GM23338 (cell line): Measurements from ENCODE around the gene PCIF1. TPM values are rescaled to one million over a fixed set of nuclear protein-coding genes. Genes with fewer than 3 reads are reported as not detected.

Source experiments
- ATAC-seq: fragments of 200-7000 bp; cut with Tn5 transposase; 3 replicates; pipeline ENCODE4 v1.9.1; 2020
- DNase-seq: peaks from one replicate; pipeline ENCODE4 v3.0.0-alpha.2; 2015; ENCODE audit warnings: low spot score
- H2AFZ ChIP-seq: fragments of 200-600 bp; sonication (generic); 2 replicates; pipeline ENCODE4 v1.8.0; 2016; ENCODE audit warnings: antibody characterized with exemption, mild to moderate bottlenecking, moderate library complexity
- H3F3A ChIP-seq: fragments of 200-600 bp; sonication (generic); replicated peaks from 2 replicates; pipeline ENCODE4 v1.8.0; 2017; ENCODE audit warnings: antibody characterized with exemption, mixed run types, low read depth
- H3K27ac ChIP-seq: fragments of 200-600 bp; sonication (generic); 2 replicates; pipeline ENCODE4 v1.6.1; 2016; ENCODE audit warnings: low read depth
- H3K27me3 ChIP-seq: fragments of 200-600 bp; sonication (generic); 2 replicates; pipeline ENCODE4 v1.8.0; 2016; ENCODE audit warnings: mild to moderate bottlenecking, mixed run types, moderate library complexity; ENCODE audit not compliant: insufficient read depth
- H3K36me3 ChIP-seq: fragments of 200-600 bp; sonication (generic); 2 replicates; pipeline ENCODE4 v1.8.0; 2016; ENCODE audit warnings: mild to moderate bottlenecking; ENCODE audit not compliant: insufficient read depth
- H3K4me1 ChIP-seq: fragments of 200-600 bp; sonication (generic); 2 replicates; pipeline ENCODE4 v1.8.0; 2016; ENCODE audit warnings: mild to moderate bottlenecking, moderate library complexity; ENCODE audit not compliant: insufficient read depth
- H3K4me2 ChIP-seq: fragments of 200-600 bp; sonication (generic); 2 replicates; pipeline ENCODE4 v1.7.1; 2017; ENCODE audit warnings: mixed run types
- H3K4me3 ChIP-seq: fragments of 200-600 bp; sonication (generic); 2 replicates; pipeline ENCODE4 v1.6.1; 2016; ENCODE audit warnings: mixed run types
- H3K79me2 ChIP-seq: fragments of 200-600 bp; sonication (generic); replicated peaks from 2 replicates; pipeline ENCODE4 v1.8.0; 2017; ENCODE audit warnings: mild to moderate bottlenecking; ENCODE audit not compliant: insufficient read depth
- H3K9me2 ChIP-seq: fragments of 200-600 bp; sonication (generic); 2 replicates; pipeline ENCODE4 v1.8.0; 2017; ENCODE audit not compliant: insufficient read depth
- H4K20me1 ChIP-seq: fragments of 200-600 bp; sonication (generic); replicated peaks from 2 replicates; pipeline ENCODE4 v1.8.0; 2017; ENCODE audit warnings: mild to moderate bottlenecking; ENCODE audit not compliant: insufficient read depth
- H3K27ac Mint-ChIP-seq: 2 replicates; pipeline ENCODE4 v1.8.0; 2020; ENCODE audit warnings: inconsistent platforms, mild to moderate bottlenecking, moderate library complexity, mixed read lengths
- H3K27me3 Mint-ChIP-seq: 3 replicates; pipeline ENCODE4 v1.8.0; 2022; ENCODE audit warnings: low read depth, mild to moderate bottlenecking, moderate library complexity, mixed read lengths, inconsistent platforms; ENCODE audit not compliant: insufficient read depth, poor library complexity
- H3K36me3 Mint-ChIP-seq: 3 replicates; pipeline ENCODE4 v1.8.0; 2021; ENCODE audit warnings: low read depth, mild to moderate bottlenecking, inconsistent platforms, moderate library complexity, mixed read lengths
- H3K4me1 Mint-ChIP-seq: 3 replicates; pipeline ENCODE4 v1.8.0; 2020; ENCODE audit warnings: mild to moderate bottlenecking, inconsistent platforms, mixed read lengths
- H3K4me3 Mint-ChIP-seq: 3 replicates; pipeline ENCODE4 v1.8.0; 2021; ENCODE audit warnings: moderate library complexity, mild to moderate bottlenecking, inconsistent platforms, mixed read lengths
- H3K9me3 Mint-ChIP-seq: 3 replicates; pipeline ENCODE4 v1.8.0; 2020; ENCODE audit warnings: moderate library complexity, mild to moderate bottlenecking, inconsistent platforms, mixed read lengths
- CREB1 ChIP-seq: fragments of 250-450 bp; sonication (Bioruptor Pico); IDR thresholded peaks from 2 replicates; pipeline ENCODE4 v1.5.0; 2020; ENCODE audit warnings: low read depth, mild to moderate bottlenecking, moderate library complexity
- EZH2 ChIP-seq: fragments of 200-600 bp; sonication (generic); IDR thresholded peaks from one replicate; pipeline ENCODE4 v1.8.0; 2017; ENCODE audit warnings: antibody characterized with exemption, mild to moderate bottlenecking, low read depth; ENCODE audit not compliant: unreplicated experiment
- EZH2phosphoT487 ChIP-seq: fragments of 200-600 bp; sonication (generic); IDR thresholded peaks from one replicate; pipeline ENCODE4 v1.8.1; 2018; ENCODE audit warnings: antibody characterized with exemption; ENCODE audit not compliant: unreplicated experiment
- JUNB ChIP-seq: IDR thresholded peaks from one replicate; pipeline ENCODE4 v1.6.1; 2016; ENCODE audit warnings: antibody characterized with exemption; ENCODE audit not compliant: unreplicated experiment
- NANOG ChIP-seq: IDR thresholded peaks from 2 replicates; pipeline ENCODE4 v1.6.1; 2016; ENCODE audit warnings: antibody characterized with exemption, borderline replicate concordance
- POLR2AphosphoS5 ChIP-seq: IDR thresholded peaks from 2 replicates; pipeline ENCODE4 v1.6.1; 2016; ENCODE audit warnings: antibody characterized with exemption, low read depth
- STAT1 ChIP-seq: IDR thresholded peaks from one replicate; pipeline ENCODE4 v1.6.1; 2016; ENCODE audit warnings: antibody characterized with exemption; ENCODE audit not compliant: unreplicated experiment
- ZNF114 ChIP-seq: fragments of 250-450 bp; sonication (Bioruptor Pico); IDR thresholded peaks from 2 replicates; pipeline ENCODE4 v1.5.0; 2020; ENCODE audit warnings: mild to moderate bottlenecking, moderate library complexity
- ZNF331 ChIP-seq: fragments of 250-450 bp; sonication (Bioruptor Pico); IDR thresholded peaks from 2 replicates; pipeline ENCODE4 v1.5.0; 2020; ENCODE audit warnings: low read depth, mild to moderate bottlenecking, moderate library complexity
- polyA plus RNA-seq: library from polyadenylated mRNA; unstranded; fragments of >200 nt; fragmentation: Nextera tagmentation; extraction: Ambion mirVana; gene quantifications from 2 replicates; pipeline ENCODE4 v1.2.1, GENCODE V29; 2016
- total RNA-seq: library from RNA; depleted of rRNA; stranded (reverse); fragments of >200 nt; shearing (Covaris generic); gene quantifications from 2 replicates; pipeline ENCODE4 v1.2.3, GENCODE V29; 2014
- TF ChIP-seq, protein P1 (sequence below): IDR thresholded peaks from one replicate; pipeline ENCODE4 v1.6.1; 2018; ENCODE audit warnings: antibody characterized with exemption; ENCODE audit not compliant: unreplicated experiment
- TF ChIP-seq, protein P2 (sequence below), 2 experiments: fragments of 200-600 bp in 1 of 2; sonication (generic) in 1 of 2; conservative IDR thresholded peaks; 2 replicates each; pipeline versions ENCODE4 v1.5.1 to v1.6.1; 2016 to 2017; ENCODE audit warnings: antibody characterized with exemption in 2 of 2, low read depth in 2 of 2, mild to moderate bottlenecking in 2 of 2, moderate library complexity in 1 of 2
- TF ChIP-seq, protein P3 (sequence below): IDR thresholded peaks from 2 replicates; pipeline ENCODE4 v1.6.1; 2016; ENCODE audit warnings: antibody characterized with exemption
- TF ChIP-seq, protein P4 (sequence below): fragments of 250-450 bp; sonication (Bioruptor Pico); IDR thresholded peaks from 2 replicates; pipeline ENCODE4 v1.5.0; 2020; ENCODE audit warnings: mild to moderate bottlenecking, moderate library complexity

Gene PCIF1
- total and polyA plus RNA-seq, 2 experiments from 2014 or later = 26.1 to 28.3 TPM

DNA sequence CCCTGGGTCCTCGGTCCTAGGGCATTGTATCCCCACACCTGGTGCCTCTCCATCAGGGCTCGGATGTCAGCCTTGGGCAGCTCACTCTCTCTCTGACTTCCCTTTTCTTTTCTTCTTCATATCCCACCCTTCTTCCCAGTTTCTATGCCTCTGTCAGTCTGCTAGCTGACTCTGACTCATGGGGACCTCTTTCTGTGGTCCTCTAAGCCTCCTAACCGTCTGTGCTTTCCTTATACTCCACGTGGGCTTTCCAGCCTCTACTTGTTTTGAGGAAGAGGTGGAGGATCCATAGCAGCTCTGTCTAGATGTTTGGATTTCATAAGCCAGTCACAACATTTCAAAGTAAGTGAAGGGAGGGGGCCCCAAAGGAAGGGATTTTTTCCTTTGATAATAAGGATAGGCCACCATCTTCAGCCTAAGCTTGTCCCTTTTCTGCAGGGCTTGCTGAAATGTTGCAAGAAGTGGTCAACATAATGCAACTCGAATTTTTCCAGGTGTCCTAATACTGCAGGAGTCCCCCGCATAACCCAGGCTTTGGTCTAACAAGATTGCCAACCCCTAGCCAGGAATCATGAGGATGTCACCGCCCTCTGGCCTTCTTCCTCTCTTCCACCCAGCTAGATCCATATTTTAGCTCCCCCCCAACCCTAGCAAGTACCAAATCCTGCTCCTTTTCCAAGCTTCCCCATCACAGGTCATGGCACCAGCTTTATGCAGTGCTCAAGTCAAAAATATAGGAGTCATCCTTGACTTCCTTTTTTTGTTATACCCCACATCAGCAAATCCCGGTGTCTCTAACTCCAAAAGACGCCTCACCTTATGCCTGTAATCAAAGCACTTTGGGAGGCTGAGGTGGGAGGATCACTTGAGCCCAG lies 13.8 kb upstream of the PCIF1 start:
- Mint-ChIP-seq H3K27ac (no peak overlapping the region), H3K4me1 (peaks cover 19% of the 10 kb centered on the region), H3K9me3 (no peaks in the 10 kb centered on the region), H3K27me3 (peaks cover 7% of the 10 kb centered on the region), H3K36me3 (no peaks in the 10 kb centered on the region), H3K4me3 (no peak overlapping the region; the same call in 2 of the 3 replicates)
- H3F3A ChIP-seq = no peaks in the 10 kb centered on the region
- peak overlapping the region; percentile 56 for H2AFZ ChIP-seq
- no peaks in the 10 kb centered on the region for H3K36me3 ChIP-seq
- DNase-seq = no peak
- peak; percentile 32; the same call in 1 of the 3 replicates for ATAC-seq
- no peak overlapping the region for H3K4me2 ChIP-seq
- H3K79me2 ChIP-seq = no peaks in the 10 kb centered on the region
- no peak overlapping the region for H3K4me3 ChIP-seq
- H3K27ac ChIP-seq = no peak overlapping the region
- H3K27me3 ChIP-seq = no peaks in the 10 kb centered on the region
- TF ChIP-seq EZH2 = no peak
- no peak for TF ChIP-seq CREB1 (CRISPR knock-in tag)
- TF ChIP-seq NANOG = no peak
- no peak for TF ChIP-seq JUNB
- TF ChIP-seq POLR2AphosphoS5 = no peak
- TF ChIP-seq EZH2phosphoT487 = no peak
- TF ChIP-seq, protein P1, sequence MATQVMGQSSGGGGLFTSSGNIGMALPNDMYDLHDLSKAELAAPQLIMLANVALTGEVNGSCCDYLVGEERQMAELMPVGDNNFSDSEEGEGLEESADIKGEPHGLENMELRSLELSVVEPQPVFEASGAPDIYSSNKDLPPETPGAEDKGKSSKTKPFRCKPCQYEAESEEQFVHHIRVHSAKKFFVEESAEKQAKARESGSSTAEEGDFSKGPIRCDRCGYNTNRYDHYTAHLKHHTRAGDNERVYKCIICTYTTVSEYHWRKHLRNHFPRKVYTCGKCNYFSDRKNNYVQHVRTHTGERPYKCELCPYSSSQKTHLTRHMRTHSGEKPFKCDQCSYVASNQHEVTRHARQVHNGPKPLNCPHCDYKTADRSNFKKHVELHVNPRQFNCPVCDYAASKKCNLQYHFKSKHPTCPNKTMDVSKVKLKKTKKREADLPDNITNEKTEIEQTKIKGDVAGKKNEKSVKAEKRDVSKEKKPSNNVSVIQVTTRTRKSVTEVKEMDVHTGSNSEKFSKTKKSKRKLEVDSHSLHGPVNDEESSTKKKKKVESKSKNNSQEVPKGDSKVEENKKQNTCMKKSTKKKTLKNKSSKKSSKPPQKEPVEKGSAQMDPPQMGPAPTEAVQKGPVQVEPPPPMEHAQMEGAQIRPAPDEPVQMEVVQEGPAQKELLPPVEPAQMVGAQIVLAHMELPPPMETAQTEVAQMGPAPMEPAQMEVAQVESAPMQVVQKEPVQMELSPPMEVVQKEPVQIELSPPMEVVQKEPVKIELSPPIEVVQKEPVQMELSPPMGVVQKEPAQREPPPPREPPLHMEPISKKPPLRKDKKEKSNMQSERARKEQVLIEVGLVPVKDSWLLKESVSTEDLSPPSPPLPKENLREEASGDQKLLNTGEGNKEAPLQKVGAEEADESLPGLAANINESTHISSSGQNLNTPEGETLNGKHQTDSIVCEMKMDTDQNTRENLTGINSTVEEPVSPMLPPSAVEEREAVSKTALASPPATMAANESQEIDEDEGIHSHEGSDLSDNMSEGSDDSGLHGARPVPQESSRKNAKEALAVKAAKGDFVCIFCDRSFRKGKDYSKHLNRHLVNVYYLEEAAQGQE = no peak
- TF ChIP-seq, protein P2, sequence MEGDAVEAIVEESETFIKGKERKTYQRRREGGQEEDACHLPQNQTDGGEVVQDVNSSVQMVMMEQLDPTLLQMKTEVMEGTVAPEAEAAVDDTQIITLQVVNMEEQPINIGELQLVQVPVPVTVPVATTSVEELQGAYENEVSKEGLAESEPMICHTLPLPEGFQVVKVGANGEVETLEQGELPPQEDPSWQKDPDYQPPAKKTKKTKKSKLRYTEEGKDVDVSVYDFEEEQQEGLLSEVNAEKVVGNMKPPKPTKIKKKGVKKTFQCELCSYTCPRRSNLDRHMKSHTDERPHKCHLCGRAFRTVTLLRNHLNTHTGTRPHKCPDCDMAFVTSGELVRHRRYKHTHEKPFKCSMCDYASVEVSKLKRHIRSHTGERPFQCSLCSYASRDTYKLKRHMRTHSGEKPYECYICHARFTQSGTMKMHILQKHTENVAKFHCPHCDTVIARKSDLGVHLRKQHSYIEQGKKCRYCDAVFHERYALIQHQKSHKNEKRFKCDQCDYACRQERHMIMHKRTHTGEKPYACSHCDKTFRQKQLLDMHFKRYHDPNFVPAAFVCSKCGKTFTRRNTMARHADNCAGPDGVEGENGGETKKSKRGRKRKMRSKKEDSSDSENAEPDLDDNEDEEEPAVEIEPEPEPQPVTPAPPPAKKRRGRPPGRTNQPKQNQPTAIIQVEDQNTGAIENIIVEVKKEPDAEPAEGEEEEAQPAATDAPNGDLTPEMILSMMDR (conservative IDR thresholded peaks at IDR 0.05; ENCODE audit: low read depth in 2 of 2) = no peak
- TF ChIP-seq, protein P3, sequence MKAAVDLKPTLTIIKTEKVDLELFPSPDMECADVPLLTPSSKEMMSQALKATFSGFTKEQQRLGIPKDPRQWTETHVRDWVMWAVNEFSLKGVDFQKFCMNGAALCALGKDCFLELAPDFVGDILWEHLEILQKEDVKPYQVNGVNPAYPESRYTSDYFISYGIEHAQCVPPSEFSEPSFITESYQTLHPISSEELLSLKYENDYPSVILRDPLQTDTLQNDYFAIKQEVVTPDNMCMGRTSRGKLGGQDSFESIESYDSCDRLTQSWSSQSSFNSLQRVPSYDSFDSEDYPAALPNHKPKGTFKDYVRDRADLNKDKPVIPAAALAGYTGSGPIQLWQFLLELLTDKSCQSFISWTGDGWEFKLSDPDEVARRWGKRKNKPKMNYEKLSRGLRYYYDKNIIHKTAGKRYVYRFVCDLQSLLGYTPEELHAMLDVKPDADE = no peak
- TF ChIP-seq ZNF331 (CRISPR knock-in tag) = no peak
- TF ChIP-seq, protein P4, sequence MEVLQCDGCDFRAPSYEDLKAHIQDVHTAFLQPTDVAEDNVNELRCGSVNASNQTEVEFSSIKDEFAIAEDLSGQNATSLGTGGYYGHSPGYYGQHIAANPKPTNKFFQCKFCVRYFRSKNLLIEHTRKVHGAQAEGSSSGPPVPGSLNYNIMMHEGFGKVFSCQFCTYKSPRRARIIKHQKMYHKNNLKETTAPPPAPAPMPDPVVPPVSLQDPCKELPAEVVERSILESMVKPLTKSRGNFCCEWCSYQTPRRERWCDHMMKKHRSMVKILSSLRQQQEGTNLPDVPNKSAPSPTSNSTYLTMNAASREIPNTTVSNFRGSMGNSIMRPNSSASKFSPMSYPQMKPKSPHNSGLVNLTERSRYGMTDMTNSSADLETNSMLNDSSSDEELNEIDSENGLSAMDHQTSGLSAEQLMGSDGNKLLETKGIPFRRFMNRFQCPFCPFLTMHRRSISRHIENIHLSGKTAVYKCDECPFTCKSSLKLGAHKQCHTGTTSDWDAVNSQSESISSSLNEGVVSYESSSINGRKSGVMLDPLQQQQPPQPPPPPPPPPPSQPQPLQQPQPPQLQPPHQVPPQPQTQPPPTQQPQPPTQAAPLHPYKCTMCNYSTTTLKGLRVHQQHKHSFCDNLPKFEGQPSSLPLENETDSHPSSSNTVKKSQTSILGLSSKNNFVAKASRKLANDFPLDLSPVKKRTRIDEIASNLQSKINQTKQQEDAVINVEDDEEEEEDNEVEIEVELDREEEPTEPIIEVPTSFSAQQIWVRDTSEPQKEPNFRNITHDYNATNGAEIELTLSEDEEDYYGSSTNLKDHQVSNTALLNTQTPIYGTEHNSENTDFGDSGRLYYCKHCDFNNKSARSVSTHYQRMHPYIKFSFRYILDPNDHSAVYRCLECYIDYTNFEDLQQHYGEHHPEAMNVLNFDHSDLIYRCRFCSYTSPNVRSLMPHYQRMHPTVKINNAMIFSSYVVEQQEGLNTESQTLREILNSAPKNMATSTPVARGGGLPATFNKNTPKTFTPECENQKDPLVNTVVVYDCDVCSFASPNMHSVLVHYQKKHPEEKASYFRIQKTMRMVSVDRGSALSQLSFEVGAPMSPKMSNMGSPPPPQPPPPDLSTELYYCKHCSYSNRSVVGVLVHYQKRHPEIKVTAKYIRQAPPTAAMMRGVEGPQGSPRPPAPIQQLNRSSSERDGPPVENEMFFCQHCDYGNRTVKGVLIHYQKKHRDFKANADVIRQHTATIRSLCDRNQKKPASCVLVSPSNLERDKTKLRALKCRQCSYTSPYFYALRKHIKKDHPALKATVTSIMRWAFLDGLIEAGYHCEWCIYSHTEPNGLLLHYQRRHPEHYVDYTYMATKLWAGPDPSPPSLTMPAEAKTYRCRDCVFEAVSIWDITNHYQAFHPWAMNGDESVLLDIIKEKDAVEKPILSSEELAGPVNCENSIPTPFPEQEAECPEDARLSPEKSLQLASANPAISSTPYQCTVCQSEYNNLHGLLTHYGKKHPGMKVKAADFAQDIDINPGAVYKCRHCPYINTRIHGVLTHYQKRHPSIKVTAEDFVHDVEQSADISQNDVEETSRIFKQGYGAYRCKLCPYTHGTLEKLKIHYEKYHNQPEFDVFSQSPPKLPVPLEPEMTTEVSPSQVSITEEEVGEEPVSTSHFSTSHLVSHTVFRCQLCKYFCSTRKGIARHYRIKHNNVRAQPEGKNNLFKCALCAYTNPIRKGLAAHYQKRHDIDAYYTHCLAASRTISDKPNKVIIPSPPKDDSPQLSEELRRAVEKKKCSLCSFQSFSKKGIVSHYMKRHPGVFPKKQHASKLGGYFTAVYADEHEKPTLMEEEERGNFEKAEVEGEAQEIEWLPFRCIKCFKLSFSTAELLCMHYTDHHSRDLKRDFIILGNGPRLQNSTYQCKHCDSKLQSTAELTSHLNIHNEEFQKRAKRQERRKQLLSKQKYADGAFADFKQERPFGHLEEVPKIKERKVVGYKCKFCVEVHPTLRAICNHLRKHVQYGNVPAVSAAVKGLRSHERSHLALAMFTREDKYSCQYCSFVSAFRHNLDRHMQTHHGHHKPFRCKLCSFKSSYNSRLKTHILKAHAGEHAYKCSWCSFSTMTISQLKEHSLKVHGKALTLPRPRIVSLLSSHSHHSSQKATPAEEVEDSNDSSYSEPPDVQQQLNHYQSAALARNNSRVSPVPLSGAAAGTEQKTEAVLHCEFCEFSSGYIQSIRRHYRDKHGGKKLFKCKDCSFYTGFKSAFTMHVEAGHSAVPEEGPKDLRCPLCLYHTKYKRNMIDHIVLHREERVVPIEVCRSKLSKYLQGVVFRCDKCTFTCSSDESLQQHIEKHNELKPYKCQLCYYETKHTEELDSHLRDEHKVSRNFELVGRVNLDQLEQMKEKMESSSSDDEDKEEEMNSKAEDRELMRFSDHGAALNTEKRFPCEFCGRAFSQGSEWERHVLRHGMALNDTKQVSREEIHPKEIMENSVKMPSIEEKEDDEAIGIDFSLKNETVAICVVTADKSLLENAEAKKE = no peak
- TF ChIP-seq ZNF114 (CRISPR knock-in tag) = no peak
- TF ChIP-seq STAT1 = no peak
- H4K20me1 ChIP-seq = no peaks in the 10 kb centered on the region
- H3K9me2 ChIP-seq = no peaks in the 10 kb centered on the region
- no peaks in the 10 kb centered on the region for H3K4me1 ChIP-seq
